Measurements from ENCODE around the gene THAP8. TPM values are rescaled to one million over a fixed set of nuclear protein-coding genes. Genes with fewer than 3 reads are reported as not detected.

Gene THAP8
- total RNA-seq, 1 experiment from 2014 or later: 7.6 TPM

DNA sequence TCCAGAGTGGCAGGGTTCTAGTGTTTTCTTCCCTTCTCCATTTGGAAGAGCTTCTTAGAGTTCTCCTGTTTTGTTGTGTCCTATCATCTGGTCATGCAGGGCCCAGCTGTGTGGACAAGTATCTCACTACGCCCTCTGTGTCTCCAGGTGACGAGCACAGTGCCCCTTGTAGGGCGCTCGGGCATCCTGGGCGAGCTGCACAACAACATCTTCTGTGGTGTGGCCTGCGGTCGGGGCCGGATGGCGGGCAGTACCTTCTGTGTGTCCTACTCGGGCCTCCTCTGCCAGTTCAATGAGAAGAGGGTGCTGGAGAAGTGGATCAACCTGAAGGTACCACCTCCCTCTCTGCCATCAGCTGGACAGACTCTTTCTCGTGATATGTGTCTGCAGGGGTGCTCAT, 13.6 kb upstream of the THAP8 start:
- peaks cover 83% of the 10 kb centered on the region for H3K36me3 Mint-ChIP-seq (ENCODE audit: insufficient read depth, unreplicated experiment)

DNA sequence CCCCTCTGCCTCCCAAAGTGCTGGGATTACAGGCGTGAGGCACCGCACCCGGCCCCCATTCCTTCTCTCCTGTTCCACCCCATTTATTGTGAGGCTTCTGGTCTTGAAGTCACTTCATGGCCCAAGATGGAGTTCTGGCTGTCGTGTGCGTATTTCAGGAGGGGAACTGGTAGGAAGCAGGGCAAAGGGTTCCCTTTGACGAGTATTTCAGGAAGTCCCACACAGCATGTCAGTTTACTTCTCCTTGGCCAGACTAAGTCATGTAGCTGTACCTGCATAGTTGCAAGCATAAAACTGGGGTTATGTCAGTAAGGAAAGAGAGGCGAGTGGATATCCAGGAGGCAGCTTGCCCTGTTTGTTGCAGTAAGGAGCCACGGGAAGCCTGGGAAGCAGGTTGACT, 10.7 kb upstream of the THAP8 start:
- Histone ChIP-seq H3K4me3 (ENCODE audit: low read depth, low read length) (no peak overlapping the region), H3K27me3 (replicated peaks; ENCODE audit: control insufficient read depth, insufficient read depth, low read length) (no peaks in the 10 kb centered on the region), H3K4me1 (no peaks in the 10 kb centered on the region), H3K9me3 (no peaks in the 10 kb centered on the region), H3K36me3 (ENCODE audit: control insufficient read depth, insufficient read depth, low read length) (peaks cover 2% of the 10 kb centered on the region; the same call in 1 of the 2 replicates)
- TF ChIP-seq, protein P1, sequence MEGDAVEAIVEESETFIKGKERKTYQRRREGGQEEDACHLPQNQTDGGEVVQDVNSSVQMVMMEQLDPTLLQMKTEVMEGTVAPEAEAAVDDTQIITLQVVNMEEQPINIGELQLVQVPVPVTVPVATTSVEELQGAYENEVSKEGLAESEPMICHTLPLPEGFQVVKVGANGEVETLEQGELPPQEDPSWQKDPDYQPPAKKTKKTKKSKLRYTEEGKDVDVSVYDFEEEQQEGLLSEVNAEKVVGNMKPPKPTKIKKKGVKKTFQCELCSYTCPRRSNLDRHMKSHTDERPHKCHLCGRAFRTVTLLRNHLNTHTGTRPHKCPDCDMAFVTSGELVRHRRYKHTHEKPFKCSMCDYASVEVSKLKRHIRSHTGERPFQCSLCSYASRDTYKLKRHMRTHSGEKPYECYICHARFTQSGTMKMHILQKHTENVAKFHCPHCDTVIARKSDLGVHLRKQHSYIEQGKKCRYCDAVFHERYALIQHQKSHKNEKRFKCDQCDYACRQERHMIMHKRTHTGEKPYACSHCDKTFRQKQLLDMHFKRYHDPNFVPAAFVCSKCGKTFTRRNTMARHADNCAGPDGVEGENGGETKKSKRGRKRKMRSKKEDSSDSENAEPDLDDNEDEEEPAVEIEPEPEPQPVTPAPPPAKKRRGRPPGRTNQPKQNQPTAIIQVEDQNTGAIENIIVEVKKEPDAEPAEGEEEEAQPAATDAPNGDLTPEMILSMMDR (IDR thresholded peaks at IDR 0.05; ENCODE audit: insufficient read depth in 1 of 2, low read depth in 1 of 2, low read length in 1 of 2, severe bottlenecking in 1 of 2, unreplicated experiment in 1 of 2): no peak
- Mint-ChIP-seq H3K4me1 (ENCODE audit: low read depth, unreplicated experiment) (no peaks in the 10 kb centered on the region), H3K27ac (ENCODE audit: unreplicated experiment) (no peak overlapping the region), H3K9me3 (ENCODE audit: unreplicated experiment) (no peaks in the 10 kb centered on the region), H3K27me3 (ENCODE audit: insufficient read depth, unreplicated experiment) (no peaks in the 10 kb centered on the region), H3K36me3 (ENCODE audit: insufficient read depth, unreplicated experiment) (peaks cover 75% of the 10 kb centered on the region), H3K4me3 (ENCODE audit: unreplicated experiment) (no peak overlapping the region)
- intact Hi-C loops (cut with micrococcal nuclease; ENCODE audit: unreplicated experiment): no loop called here
- no peak for DNase-seq
- BruUV-seq (replicated peaks): no TSS peak
- CTCF ChIA-PET: no interaction called here
- POLR2A ChIA-PET: no interaction called here

More for the DNA sequence above, 13.6 kb upstream of the THAP8 start:
- POLR2A ChIA-PET: no interaction called here
- no peaks in the 10 kb centered on the region for H3K9me3 ChIP-seq
- Mint-ChIP-seq H3K9me3 (ENCODE audit: unreplicated experiment) (no peaks in the 10 kb centered on the region), H3K4me3 (ENCODE audit: unreplicated experiment) (no peak overlapping the region), H3K4me1 (ENCODE audit: low read depth, unreplicated experiment) (no peaks in the 10 kb centered on the region), H3K27ac (ENCODE audit: unreplicated experiment) (no peak overlapping the region), H3K27me3 (ENCODE audit: insufficient read depth, unreplicated experiment) (no peaks in the 10 kb centered on the region)
- TF ChIP-seq, protein P1 (IDR thresholded peaks at IDR 0.05; ENCODE audit: insufficient read depth in 1 of 2, low read depth in 1 of 2, low read length in 1 of 2, severe bottlenecking in 1 of 2, unreplicated experiment in 1 of 2): no peak
- CTCF ChIA-PET: no interaction called here
- H3K4me1 ChIP-seq: no peaks in the 10 kb centered on the region
- peaks cover 2% of the 10 kb centered on the region; the same call in 1 of the 2 replicates for H3K36me3 ChIP-seq (ENCODE audit: control insufficient read depth, insufficient read depth, low read length)
- H3K27me3 ChIP-seq (replicated peaks; ENCODE audit: control insufficient read depth, insufficient read depth, low read length): no peaks in the 10 kb centered on the region
- intact Hi-C loops (cut with micrococcal nuclease; ENCODE audit: unreplicated experiment): no loop called here
- no TSS peak for BruUV-seq (replicated peaks)
- H3K4me3 ChIP-seq (ENCODE audit: low read depth, low read length): no peak overlapping the region
- DNase-seq: no peak

DNA sequence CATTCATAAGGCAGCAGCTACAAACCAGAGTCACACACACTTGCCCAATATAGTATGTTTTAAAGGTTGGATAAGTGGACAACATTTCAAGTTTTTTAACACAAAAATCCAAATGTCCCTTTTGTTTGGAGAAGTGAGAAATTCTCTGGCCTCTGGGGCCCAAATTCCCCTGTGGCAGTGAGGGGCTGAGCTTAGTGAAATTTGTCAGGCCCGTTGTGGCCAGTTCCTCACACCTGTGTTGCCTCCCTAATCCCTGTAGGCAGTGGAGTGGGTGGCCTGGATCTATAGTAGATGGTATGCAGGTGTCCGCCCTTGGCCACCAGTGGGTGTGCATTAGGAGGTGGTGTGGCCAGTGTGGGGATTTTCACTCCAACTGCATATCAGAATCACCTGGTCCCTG, 7.3 kb upstream of the THAP8 start:
- POLR2A ChIA-PET: interaction anchor here (0.7 kb wide), 1 partner anchor 175 kb away, joined by 3 read pairs; no protein-coding TSS in a partner anchor
- no TSS peak for BruUV-seq (replicated peaks)
- CTCF ChIA-PET: interaction anchor here (1.4 kb wide), 1 partner anchor 20 kb away, joined by 3 read pairs; no protein-coding TSS in a partner anchor

More for the DNA sequence above, 7.3 kb upstream of the THAP8 start:
- no peaks in the 10 kb centered on the region for H3K27me3 ChIP-seq (replicated peaks; ENCODE audit: control insufficient read depth, insufficient read depth, low read length)
- Mint-ChIP-seq H3K9me3 (ENCODE audit: unreplicated experiment) (no peaks in the 10 kb centered on the region), H3K4me1 (ENCODE audit: low read depth, unreplicated experiment) (peaks cover 18% of the 10 kb centered on the region), H3K4me3 (ENCODE audit: unreplicated experiment) (no peak overlapping the region), H3K27ac (ENCODE audit: unreplicated experiment) (no peak overlapping the region), H3K27me3 (ENCODE audit: insufficient read depth, unreplicated experiment) (no peaks in the 10 kb centered on the region), H3K36me3 (ENCODE audit: insufficient read depth, unreplicated experiment) (peaks cover 65% of the 10 kb centered on the region)
- no peaks in the 10 kb centered on the region for H3K9me3 ChIP-seq
- TF ChIP-seq, protein P1 (IDR thresholded peaks at IDR 0.05; ENCODE audit: insufficient read depth in 1 of 2, low read depth in 1 of 2, low read length in 1 of 2, severe bottlenecking in 1 of 2, unreplicated experiment in 1 of 2): no peak
- H3K4me3 ChIP-seq (ENCODE audit: low read depth, low read length): no peak overlapping the region
- H3K36me3 ChIP-seq (ENCODE audit: control insufficient read depth, insufficient read depth, low read length): peaks cover 2% of the 10 kb centered on the region; the same call in 1 of the 2 replicates
- intact Hi-C loops (cut with micrococcal nuclease; ENCODE audit: unreplicated experiment): no loop called here
- DNase-seq: no peak
- peaks cover 14% of the 10 kb centered on the region; the same call in 1 of the 2 replicates for H3K4me1 ChIP-seq

Data from Caco-2 (cell line).